GM13976 (cell line): ENCODE results near the gene TEK.

Experiments used
- DNase-seq: peaks from one replicate; pipeline ENCODE4 v3.0.0; 2012; ENCODE audit warnings: low spot score
- CTCF ChIP-seq: IDR thresholded peaks from 2 replicates; pipeline ENCODE4 v1.5.1; 2012; ENCODE audit warnings: borderline replicate concordance, mild to moderate bottlenecking; ENCODE audit not compliant: insufficient read depth; ENCODE audit errors: extremely low read depth, missing control alignments, control extremely low read depth
- in situ Hi-C: fragments of 300-500 bp; cut with MboI; formaldehyde crosslinking; loops from one replicate; pipeline ENCODE4 v1.12.0; 2022; ENCODE audit warnings: low sequenced_read_pairs, mixed read lengths, inconsistent platforms; ENCODE audit not compliant: unreplicated experiment

Gene TEK

GRCh38 chr9:27118916-27119315, 9.9 kb downstream of the TEK start:
- DNase-seq: no peak
- no peak for TF ChIP-seq CTCF
- in situ Hi-C loops: no loop called here

- in situ Hi-C loops: no loop called here
- no peak for TF ChIP-seq CTCF
- DNase-seq: no peak
Observed at GRCh38 chr9:27124151-27124550, 15.1 kb downstream of the TEK start.

GRCh38 chr9:27125030-27125429, 16.0 kb downstream of the TEK start:
- no peak for DNase-seq

GRCh38 chr9:27125936-27126335, 16.9 kb downstream of the TEK start:
- TF ChIP-seq CTCF: no peak
- in situ Hi-C loops: no loop called here
- no peak for DNase-seq

More at GRCh38 chr9:27125030-27125429, 16.0 kb downstream of the TEK start:
- in situ Hi-C loops: no loop called here
- TF ChIP-seq CTCF: no peak

GRCh38 chr9:27126670-27127069, 17.6 kb downstream of the TEK start:
- no peak for DNase-seq
- in situ Hi-C loops: no loop called here
- no peak for TF ChIP-seq CTCF

GRCh38 chr9:27129221-27129620, 20.2 kb downstream of the TEK start:
- DNase-seq: no peak
- no peak for TF ChIP-seq CTCF
- in situ Hi-C loops: no loop called here

- in situ Hi-C loops: no loop called here
- TF ChIP-seq CTCF: no peak
- no peak for DNase-seq
Observed at GRCh38 chr9:27131731-27132130, 22.7 kb downstream of the TEK start.
